Liver (tissue), 3 donors: ENCODE results near the gene BRSK2.

Experiments
- CTCF ChIP-seq: fragments of 150-350 bp; IDR thresholded peaks from 2 replicates; pipeline ENCODE4 v1.5.1; 2017; ENCODE audit warnings: improper control_type of control experiment, low read depth, low read length; ENCODE audit not compliant: missing input control
- EGR1 ChIP-seq, 2 donors: IDR thresholded peaks; 2 replicates each; pipeline ENCODE4 v1.6.1; 2016 to 2018; ENCODE audit warnings: antibody characterized with exemption in 2 of 2, low read depth in 2 of 2
- FOXA1 ChIP-seq: IDR thresholded peaks from 2 replicates; pipeline ENCODE4 v1.6.1; 2016; ENCODE audit warnings: antibody characterized with exemption
- GABPA ChIP-seq, 2 donors: IDR thresholded peaks in 1 of 2; conservative IDR thresholded peaks in 1 of 2; 2 replicates each; pipeline ENCODE4 v1.6.1; 2016; ENCODE audit warnings: antibody characterized with exemption in 2 of 2, mild to moderate bottlenecking in 1 of 2, moderate library complexity in 1 of 2
- HNF4A ChIP-seq, 2 donors: conservative IDR thresholded peaks; 2 replicates each; pipeline ENCODE4 v1.6.1; 2016; ENCODE audit warnings: antibody characterized with exemption in 2 of 2, mild to moderate bottlenecking in 2 of 2
- JUND ChIP-seq, 2 donors: IDR thresholded peaks; 2 replicates each; pipeline ENCODE4 v1.6.1; 2016; ENCODE audit warnings: antibody characterized with exemption in 2 of 2
- MAX ChIP-seq: IDR thresholded peaks from 2 replicates; pipeline ENCODE4 v1.6.1; 2016; ENCODE audit warnings: antibody characterized with exemption
- RAD21 ChIP-seq, 2 donors: IDR thresholded peaks; 2 replicates each; pipeline ENCODE4 v1.6.1; 2016; ENCODE audit warnings: antibody characterized with exemption in 2 of 2, mild to moderate bottlenecking in 2 of 2
- REST ChIP-seq: IDR thresholded peaks from 2 replicates; pipeline ENCODE4 v1.6.1; 2016; ENCODE audit warnings: antibody characterized with exemption, mild to moderate bottlenecking
- SP1 ChIP-seq: IDR thresholded peaks from 2 replicates; pipeline ENCODE4 v1.6.1; 2018; ENCODE audit warnings: antibody characterized with exemption, mild to moderate bottlenecking
- TAF1 ChIP-seq: conservative IDR thresholded peaks from 2 replicates; pipeline ENCODE4 v1.6.1; 2016; ENCODE audit warnings: antibody characterized with exemption, mild to moderate bottlenecking
- YY1 ChIP-seq: IDR thresholded peaks from 2 replicates; pipeline ENCODE4 v1.6.1; 2016; ENCODE audit warnings: antibody characterized with exemption, mild to moderate bottlenecking
- donor health status: healthy.
- donor health status: healthy.

GRCh38 chr11:1393038-1393710 lies 3.4 kb downstream of the BRSK2 start:
- TF ChIP-seq CTCF (no peak), TAF1 (no peak), GABPA (IDR thresholded peaks at IDR 0.05 in 1 of 2, conservative IDR thresholded peaks at IDR 0.05 in 1 of 2) (no peak), MAX (no peak), JUND (IDR thresholded peaks at IDR 0.05) (no peak), REST (no peak), RAD21 (IDR thresholded peaks at IDR 0.05) (no peak), YY1 (no peak), HNF4A (conservative IDR thresholded peaks at IDR 0.05) (no peak), EGR1 (IDR thresholded peaks at IDR 0.05; ENCODE audit: low read depth in 2 of 2) (no peak), SP1 (no peak), FOXA1 (no peak)
